HG02885 (cell line): ENCODE measurements around the gene PDZRN4.
"Not testable (repeated sequence)": the region's sequence is repeated elsewhere in the genome, so short reads cannot be mapped to it uniquely, and the experiment has no call there.

Source experiments
- ATAC-seq: cut with Tn5 transposase; IDR thresholded peaks from one replicate; pipeline ENCODE4 v1.9.1; 2021; ENCODE audit warnings: mild to moderate bottlenecking; ENCODE audit not compliant: unreplicated experiment, poor library complexity

PDZRN4 gene

GRCh38 chr12:41213107-41213506 is 25.0 kb downstream of the PDZRN4 start:
- no peak for ATAC-seq

DNA sequence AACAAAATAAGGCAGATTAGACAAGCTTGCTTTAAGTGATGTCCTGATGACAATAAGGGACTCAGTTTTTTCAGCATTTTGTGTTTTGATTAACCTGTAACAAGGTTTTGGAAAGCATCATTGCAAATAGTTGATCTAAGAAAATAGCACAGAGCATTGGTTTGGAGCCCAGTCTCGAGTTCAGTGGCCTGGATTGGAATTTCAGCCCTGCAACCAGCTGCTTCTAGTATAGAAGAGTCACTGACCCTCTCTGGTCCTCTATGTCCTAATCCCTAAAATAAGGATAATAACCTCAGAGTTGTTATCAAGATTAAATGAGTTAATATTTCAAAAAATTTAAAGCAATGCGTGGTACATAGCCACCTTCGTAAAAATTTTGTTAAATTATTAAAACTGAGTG is 25.5 kb downstream of the PDZRN4 start:
- no peak for ATAC-seq

DNA sequence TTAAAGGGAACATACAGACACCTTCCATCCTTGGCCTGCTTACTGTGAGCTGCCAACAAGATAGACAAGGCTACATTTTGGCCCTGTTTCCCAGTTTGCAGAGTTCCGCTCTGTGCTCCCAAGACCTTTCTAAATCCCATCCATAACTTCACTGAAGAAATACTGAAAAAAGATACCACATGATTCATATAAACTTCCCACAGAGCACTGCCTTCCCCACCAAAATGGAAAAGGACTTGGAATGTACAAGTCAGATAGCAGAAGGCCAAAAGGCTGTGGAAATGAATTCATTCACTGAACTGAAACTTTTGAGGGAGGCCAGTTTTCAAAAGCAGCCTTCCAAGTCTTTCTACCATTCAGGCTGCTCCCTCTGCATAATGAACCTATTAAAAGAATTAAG is 29.6 kb downstream of the PDZRN4 start:
- no peak for ATAC-seq

GRCh38 chr12:41220931-41221330 is 32.8 kb downstream of the PDZRN4 start:
- no peak for ATAC-seq

- no peak for ATAC-seq
Observed at GRCh38 chr12:41221491-41221890, 33.4 kb downstream of the PDZRN4 start.

GRCh38 chr12:41223600-41223999 is 35.5 kb downstream of the PDZRN4 start:
- no peak for ATAC-seq

GRCh38 chr12:41224066-41224465 is 35.9 kb downstream of the PDZRN4 start:
- no peak for ATAC-seq

- no peak for ATAC-seq
Observed at GRCh38 chr12:41225179-41225578, 37.1 kb downstream of the PDZRN4 start.

DNA sequence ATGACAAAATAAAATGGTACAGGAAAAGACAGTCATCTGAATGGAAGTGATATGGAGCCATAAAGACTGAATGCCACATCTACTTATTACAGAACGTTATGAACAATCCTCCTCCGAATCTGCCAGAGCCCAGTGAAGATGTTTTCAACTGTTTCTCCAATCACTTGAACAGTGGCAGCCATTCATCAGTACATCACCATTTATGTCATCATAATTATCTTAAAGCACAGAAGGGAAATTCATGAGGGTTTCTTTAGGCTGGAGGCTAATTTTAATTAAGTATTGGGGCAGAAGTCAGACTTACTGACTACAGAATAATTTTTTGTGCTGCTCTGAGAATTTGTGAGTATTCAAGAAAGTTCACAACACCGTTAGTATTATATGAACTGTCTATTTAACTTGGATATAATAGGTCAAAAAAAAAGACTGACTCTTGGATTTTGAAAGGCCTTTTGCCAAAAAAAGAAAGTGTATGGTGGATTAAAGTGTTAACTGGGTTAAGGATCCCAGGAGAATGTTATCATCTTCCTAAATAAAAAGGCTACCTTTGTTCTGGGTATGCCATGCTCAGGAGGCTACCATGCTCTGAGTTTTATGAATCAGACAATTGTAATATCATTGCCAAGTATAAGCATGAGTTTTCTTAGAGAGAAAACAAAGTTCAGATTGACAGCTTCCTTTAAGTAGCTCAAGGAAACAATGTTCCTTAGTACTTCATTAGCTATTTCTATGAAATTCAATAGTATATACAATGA is 40.1 kb downstream of the PDZRN4 start:
- no peak for ATAC-seq

DNA sequence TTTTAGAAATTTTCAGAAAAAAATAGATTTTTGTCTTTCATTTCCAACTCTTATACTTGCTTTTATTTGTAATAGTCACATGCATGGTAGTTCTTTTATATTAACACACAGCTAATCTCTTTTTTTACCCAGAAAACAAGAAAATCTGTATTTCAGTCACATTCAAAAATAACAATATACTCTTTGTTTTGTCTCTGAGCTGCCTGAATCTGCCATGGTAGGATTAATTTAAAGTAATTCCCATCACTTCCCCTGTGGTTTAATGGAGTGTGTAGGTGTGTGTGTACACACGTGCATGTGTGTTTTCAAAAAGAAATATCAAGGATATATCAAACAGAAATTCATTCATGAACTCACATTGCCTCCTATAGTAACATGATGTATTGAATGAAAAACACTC is 42.6 kb downstream of the PDZRN4 start:
- no peak for ATAC-seq

DNA sequence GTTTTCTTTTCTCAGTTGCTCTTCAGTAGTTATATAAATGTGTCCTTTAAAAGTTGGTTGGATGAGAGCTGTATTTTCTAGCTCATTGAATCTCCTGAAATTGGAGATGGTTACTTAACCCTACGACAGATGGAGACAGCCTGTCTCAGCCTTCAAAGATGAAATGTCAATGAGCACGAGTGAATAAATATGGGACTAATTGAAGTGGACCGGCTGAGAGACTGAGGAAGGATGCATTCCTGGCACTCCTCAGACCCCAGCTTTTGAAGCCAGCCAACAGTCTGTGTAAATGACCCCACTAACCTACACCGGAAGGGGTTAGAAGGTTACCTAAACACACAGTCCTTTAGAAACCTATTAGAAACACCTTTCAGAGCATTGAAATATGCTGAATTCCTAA is 46.6 kb downstream of the PDZRN4 start:
- ATAC-seq: no peak

DNA sequence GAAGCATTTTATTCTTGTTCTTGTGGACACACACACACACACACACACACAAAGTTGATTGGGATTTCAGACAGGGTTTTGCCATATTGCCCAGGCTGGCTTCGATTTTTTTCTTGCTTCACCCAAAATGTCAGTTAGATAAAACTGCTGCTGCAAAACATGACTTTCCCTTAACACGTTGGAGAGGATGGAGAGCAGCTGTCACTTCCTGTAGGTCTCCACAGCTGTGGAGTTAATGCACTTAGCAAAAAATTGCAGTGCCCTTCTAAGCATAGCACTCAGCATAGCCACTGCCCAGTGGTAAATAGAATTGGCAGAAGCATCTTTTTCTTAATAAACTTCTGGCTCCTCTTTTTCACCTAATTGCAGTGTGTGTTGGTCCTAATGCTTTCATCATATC is 54.5 kb downstream of the PDZRN4 start:
- ATAC-seq: no peak

- ATAC-seq: no peak
Observed at GRCh38 chr12:41248391-41248790, 60.3 kb downstream of the PDZRN4 start.

DNA sequence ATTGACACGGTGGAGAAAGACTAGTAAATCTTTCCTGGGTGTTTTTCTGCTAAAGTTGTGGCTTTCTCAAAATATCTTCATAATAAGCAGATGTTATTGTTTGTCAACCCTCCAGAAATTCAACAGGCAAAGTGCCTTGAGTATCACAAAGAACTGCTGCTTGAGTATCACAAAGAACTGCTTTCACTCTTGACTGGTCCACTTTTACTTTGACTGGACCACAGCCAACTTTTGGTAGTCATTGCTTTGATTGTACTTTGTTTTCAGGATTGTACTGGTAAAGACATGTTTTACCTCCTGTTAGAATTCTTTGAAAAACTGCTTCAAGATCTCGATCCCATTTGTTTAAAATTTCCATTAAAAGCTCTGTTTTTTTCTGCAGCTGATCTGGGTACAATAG is 62.6 kb downstream of the PDZRN4 start:
- no peak for ATAC-seq

GRCh38 chr12:41254004-41254914 is 66.1 kb downstream of the PDZRN4 start:
- ATAC-seq: no peak

DNA sequence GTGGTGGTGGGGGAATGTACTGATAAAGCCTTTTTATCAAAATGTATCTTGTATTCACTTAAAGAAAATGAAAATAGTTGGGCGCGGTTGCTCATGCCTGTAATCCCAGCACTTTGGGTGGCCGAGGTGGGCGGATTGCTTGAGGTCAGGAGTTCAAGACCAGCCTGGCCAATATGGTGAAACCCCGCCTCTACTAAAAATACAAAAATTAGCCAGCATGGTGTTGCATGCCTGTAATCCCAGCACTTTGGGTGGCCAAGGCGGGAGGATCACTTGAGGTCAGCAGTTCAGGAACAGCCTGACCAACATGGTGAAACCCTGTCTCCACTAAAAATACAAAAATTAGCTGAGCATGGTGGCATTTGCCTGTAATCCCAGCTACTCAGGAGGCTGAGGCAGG is 75.1 kb downstream of the PDZRN4 start:
- ATAC-seq: not testable (repeated sequence)

DNA sequence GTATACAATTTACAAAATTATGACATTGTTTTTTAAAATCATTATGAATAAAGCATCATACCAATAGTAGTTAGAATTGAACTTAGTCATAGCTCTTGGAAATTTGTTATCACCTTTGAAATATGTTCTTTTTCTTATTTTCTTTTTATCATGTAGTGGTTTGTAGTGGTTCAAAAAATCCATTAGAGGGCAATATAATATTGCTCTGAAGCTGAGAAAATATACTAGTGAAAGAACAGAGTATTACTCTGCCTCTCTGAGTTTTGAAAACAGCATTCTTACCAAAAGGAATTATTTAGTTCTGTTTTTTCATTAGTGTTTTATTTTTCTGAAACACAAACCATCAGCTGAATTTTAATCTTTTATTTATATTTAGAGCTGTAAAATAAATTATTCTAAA is 76.2 kb downstream of the PDZRN4 start:
- peak; percentile 49 for ATAC-seq

- ATAC-seq: no peak
Observed at GRCh38 chr12:41269056-41269455, 80.9 kb downstream of the PDZRN4 start.

DNA sequence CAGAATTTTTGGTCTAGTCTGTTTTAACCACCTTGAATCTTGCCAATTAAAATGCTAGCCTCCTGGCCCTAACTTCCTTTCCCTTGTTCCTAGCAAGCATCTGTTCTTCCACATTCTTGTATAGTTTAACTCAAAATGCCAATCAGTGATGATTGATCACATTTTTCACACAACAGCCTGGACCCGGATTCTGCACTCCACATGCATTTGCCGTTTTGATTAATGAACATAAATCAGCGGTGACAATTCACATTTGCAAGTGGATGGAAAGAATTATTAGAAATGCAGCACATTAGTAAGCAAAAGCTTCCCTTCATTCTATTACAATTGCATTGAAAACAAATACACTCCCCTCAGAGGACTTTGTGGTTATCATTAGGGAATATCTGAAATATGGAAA is 83.4 kb downstream of the PDZRN4 start:
- ATAC-seq: no peak

- no peak for ATAC-seq
Observed at GRCh38 chr12:41274643-41275042, 86.5 kb downstream of the PDZRN4 start.

- peak; percentile 64 for ATAC-seq
Observed at GRCh38 chr12:41277100-41277945, 89.2 kb downstream of the PDZRN4 start.
